ENCODE data around the gene OAF. TPM values are rescaled to one million over a fixed set of nuclear protein-coding genes. Genes with fewer than 3 reads are reported as not detected.

Gene OAF
- total and polyA plus RNA-seq, 9 donors = 26.6 to 170 (median 66.3) TPM

DNA sequence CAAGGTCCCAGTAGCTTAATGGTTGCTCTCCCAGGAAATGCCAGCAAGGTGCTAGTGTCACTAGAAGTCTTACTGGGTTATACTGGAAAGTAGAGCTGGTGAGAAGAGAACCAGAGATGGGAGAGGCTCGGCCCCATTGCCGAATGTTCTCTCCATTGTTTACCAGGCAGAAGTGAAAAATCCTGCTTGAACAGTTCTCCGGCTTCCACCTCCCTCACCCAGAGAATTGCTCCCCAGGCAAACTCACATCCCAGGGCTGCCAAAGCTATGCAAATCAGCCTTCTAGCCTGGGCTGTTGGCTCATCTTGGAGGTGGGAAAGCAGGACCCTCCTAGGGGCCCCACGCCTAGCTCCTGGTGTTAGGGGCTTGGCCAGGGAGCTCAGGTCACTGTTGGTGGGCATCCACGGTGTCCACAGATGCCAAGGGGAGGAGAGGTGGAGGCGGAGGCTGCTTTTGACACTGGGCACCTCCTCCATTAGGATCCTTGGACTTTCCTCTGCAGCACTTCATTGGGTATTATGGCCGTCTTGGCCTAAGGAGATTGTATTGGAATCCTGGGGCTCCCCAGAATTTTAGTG lies 49.2 kb downstream of the OAF start:
- intact Hi-C loops (cut with DNase I) = no loop called here
- TF ChIP-seq POLR2A (IDR thresholded peaks at IDR 0.05) (no peak), EP300 (IDR thresholded peaks at IDR 0.05) (no peak)
- TF ChIP-seq, protein P1, sequence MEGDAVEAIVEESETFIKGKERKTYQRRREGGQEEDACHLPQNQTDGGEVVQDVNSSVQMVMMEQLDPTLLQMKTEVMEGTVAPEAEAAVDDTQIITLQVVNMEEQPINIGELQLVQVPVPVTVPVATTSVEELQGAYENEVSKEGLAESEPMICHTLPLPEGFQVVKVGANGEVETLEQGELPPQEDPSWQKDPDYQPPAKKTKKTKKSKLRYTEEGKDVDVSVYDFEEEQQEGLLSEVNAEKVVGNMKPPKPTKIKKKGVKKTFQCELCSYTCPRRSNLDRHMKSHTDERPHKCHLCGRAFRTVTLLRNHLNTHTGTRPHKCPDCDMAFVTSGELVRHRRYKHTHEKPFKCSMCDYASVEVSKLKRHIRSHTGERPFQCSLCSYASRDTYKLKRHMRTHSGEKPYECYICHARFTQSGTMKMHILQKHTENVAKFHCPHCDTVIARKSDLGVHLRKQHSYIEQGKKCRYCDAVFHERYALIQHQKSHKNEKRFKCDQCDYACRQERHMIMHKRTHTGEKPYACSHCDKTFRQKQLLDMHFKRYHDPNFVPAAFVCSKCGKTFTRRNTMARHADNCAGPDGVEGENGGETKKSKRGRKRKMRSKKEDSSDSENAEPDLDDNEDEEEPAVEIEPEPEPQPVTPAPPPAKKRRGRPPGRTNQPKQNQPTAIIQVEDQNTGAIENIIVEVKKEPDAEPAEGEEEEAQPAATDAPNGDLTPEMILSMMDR (IDR thresholded peaks at IDR 0.05) = no peak
- Histone ChIP-seq H3K4me1 (ENCODE audit: insufficient read depth) (no peaks in the 10 kb centered on the region), H3K27me3 (no peaks in the 10 kb centered on the region), H3K27ac (no peak overlapping the region), H3K4me3 (no peak overlapping the region), H3K9me3 (no peaks in the 10 kb centered on the region), H3K36me3 (no peaks in the 10 kb centered on the region)
- no peak for DNase-seq
- 87 to 92% (median 87%) methylated on average over 7 of the region's 7 CpGs for WGBS, 3 donors

DNA sequence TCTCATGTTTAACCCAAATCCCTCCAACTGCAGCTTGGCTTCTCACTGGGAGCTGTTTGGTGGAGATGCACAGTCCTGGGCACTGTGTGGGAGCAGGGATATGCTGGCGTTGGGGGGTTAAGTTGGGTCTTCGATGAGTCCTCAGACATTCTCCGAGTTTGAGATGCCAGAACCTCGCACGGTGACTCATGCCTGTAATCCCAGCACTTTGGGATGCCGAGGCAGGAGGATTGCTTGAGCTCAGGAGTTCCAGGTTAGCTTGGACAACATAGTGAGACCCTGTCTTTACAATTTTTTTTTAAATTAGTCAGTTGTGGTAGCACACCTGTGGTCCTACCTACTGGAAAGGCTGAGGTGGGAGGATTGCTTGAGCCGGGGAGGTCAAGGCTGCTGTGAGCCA lies 49.8 kb downstream of the OAF start:
- TF ChIP-seq EP300 (IDR thresholded peaks at IDR 0.05) (no peak), POLR2A (IDR thresholded peaks at IDR 0.05) (no peak)
- TF ChIP-seq, protein P1 (IDR thresholded peaks at IDR 0.05) = no peak
- DNase-seq = no peak
- WGBS, 3 donors = 80 to 81% (median 80%) methylated on average over 7 of the region's 7 CpGs
- H3K27ac ChIP-seq = no peak overlapping the region
- H3K36me3 ChIP-seq = no peaks in the 10 kb centered on the region
- H3K27me3 ChIP-seq = no peaks in the 10 kb centered on the region
- no peak overlapping the region for H3K4me3 ChIP-seq
- H3K9me3 ChIP-seq = no peaks in the 10 kb centered on the region
- intact Hi-C loops (cut with DNase I) = no loop called here
- H3K4me1 ChIP-seq (ENCODE audit: insufficient read depth) = no peaks in the 10 kb centered on the region

DNA sequence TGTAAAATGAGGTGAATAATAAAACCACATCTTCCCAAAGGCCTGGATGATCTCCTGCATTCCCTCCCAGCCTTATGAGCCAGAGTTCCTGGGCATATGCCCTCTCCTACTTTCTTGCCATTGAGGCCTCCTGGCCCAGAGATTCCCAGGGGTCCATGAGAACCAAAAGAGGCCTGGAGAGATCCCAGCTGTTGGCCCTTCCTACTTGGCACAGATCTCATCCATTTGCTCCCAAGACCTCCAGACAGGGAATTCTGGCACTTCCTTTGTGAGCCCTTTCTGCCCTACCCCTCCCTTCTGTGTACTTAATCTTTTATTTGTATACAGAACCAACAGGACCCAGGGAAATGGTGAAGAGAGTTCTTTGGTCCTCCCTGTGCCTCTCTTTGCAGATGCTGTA lies 50.5 kb downstream of the OAF start:
- Histone ChIP-seq H3K4me1 (ENCODE audit: insufficient read depth) (no peaks in the 10 kb centered on the region), H3K4me3 (no peak overlapping the region), H3K9me3 (no peaks in the 10 kb centered on the region), H3K36me3 (no peaks in the 10 kb centered on the region), H3K27ac (no peak overlapping the region), H3K27me3 (no peaks in the 10 kb centered on the region)
- TF ChIP-seq EP300 (IDR thresholded peaks at IDR 0.05) (no peak), POLR2A (IDR thresholded peaks at IDR 0.05) (no peak)
- TF ChIP-seq, protein P1 (IDR thresholded peaks at IDR 0.05) = no peak
- intact Hi-C loops (cut with DNase I) = no loop called here
- no peak for DNase-seq

DNA sequence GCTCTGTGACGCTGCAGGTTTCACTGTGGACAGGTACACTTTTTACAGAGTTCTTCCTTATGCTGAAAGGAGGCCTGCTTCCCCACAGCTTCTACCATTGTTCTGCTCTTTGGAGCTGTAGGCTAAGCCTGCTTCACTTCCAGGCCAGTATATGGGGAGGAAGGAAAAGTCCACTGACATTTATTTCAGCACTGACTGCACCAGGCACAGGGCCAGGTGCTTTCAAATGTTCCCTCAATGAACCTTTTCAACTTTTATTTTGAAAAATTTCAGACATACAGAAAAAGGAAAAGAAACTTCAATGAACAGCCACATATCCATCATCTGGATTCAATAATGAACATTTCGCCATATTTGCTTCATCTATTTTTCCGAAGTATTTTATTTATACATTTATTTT lies 51.1 kb downstream of the OAF start:
- 65 to 95% (median 66%) methylated on average over 3 of the region's 3 CpGs for WGBS, 3 donors
- no peak for DNase-seq
- intact Hi-C loops (cut with DNase I) = no loop called here
- Histone ChIP-seq H3K27ac (no peak overlapping the region), H3K27me3 (no peaks in the 10 kb centered on the region), H3K9me3 (no peaks in the 10 kb centered on the region), H3K36me3 (no peaks in the 10 kb centered on the region), H3K4me1 (ENCODE audit: insufficient read depth) (no peaks in the 10 kb centered on the region), H3K4me3 (no peak overlapping the region)
- no peak for TF ChIP-seq EP300 (IDR thresholded peaks at IDR 0.05)
- TF ChIP-seq POLR2A (IDR thresholded peaks at IDR 0.05) = no peak

DNA sequence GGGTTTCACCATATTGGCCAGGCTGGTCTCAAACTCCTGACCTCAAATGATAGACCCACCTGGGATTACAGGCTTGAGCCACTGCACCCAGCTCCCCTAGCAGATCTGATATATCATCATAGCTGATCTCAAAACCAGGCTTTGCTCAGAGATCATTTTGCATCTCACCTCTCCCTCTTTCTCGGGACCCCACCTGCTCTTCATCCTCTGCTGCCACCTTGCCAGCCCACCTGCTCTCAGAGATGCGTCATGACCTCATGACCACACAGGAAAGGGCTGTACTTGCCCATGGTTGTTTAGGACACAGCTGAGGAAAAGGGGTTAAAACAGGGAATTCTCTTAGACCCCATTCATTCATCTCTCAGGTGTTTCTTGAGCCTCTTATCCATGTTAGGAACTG lies 56.5 kb downstream of the OAF start:
- Histone ChIP-seq H3K27ac (no peak overlapping the region), H3K36me3 (no peaks in the 10 kb centered on the region), H3K4me3 (no peak overlapping the region), H3K27me3 (no peaks in the 10 kb centered on the region), H3K9me3 (no peaks in the 10 kb centered on the region), H3K4me1 (ENCODE audit: insufficient read depth) (no peaks in the 10 kb centered on the region)
- no peak for DNase-seq
- WGBS, 3 donors = 81 to 85% (median 82%) methylated on average over 2 of the region's 2 CpGs
- TF ChIP-seq, protein P1 (IDR thresholded peaks at IDR 0.05) = no peak
- TF ChIP-seq POLR2A (IDR thresholded peaks at IDR 0.05) (no peak), EP300 (IDR thresholded peaks at IDR 0.05) (no peak)
- intact Hi-C loops (cut with DNase I) = no loop called here
